GM13977 (cell line): Measurements from ENCODE around the gene KCNN1.
A peak's percentile ranks its signal among the peaks of the same experiment; 100 is the strongest.

Experiments used
- DNase-seq: peaks from one replicate; pipeline ENCODE4 v3.0.0; 2012; ENCODE audit warnings: low spot score
- CTCF ChIP-seq: IDR thresholded peaks from 2 replicates; pipeline ENCODE4 v1.5.1; 2012; ENCODE audit warnings: mild to moderate bottlenecking, control low read depth; ENCODE audit not compliant: insufficient read depth; ENCODE audit errors: extremely low read depth, missing control alignments
- in situ Hi-C: fragments of 300-500 bp; cut with MboI; formaldehyde crosslinking; loops from one replicate; pipeline ENCODE4 v1.12.0; 2022; ENCODE audit warnings: low sequenced_read_pairs, low pct_unique_long_range_greater_than_20kb, mixed read lengths, inconsistent platforms; ENCODE audit not compliant: unreplicated experiment

Gene KCNN1

GRCh38 chr19:17988161-17988560, 21.3 kb downstream of the KCNN1 start:
- TF ChIP-seq CTCF = no peak
- DNase-seq = no peak
- in situ Hi-C loops = no loop called here

- no peak for DNase-seq
- in situ Hi-C loops = loop anchor here (5.0 kb wide), 1 partner anchor 52 kb away; no protein-coding TSS in a partner anchor
- TF ChIP-seq CTCF = no peak
Observed at GRCh38 chr19:17989425-17990094, 22.7 kb downstream of the KCNN1 start.

GRCh38 chr19:17993076-17993813, 26.3 kb downstream of the KCNN1 start:
- in situ Hi-C loops = loop anchor here (5.0 kb wide), 1 partner anchor 56 kb away; no protein-coding TSS in a partner anchor
- no peak for TF ChIP-seq CTCF
- no peak for DNase-seq

DNA sequence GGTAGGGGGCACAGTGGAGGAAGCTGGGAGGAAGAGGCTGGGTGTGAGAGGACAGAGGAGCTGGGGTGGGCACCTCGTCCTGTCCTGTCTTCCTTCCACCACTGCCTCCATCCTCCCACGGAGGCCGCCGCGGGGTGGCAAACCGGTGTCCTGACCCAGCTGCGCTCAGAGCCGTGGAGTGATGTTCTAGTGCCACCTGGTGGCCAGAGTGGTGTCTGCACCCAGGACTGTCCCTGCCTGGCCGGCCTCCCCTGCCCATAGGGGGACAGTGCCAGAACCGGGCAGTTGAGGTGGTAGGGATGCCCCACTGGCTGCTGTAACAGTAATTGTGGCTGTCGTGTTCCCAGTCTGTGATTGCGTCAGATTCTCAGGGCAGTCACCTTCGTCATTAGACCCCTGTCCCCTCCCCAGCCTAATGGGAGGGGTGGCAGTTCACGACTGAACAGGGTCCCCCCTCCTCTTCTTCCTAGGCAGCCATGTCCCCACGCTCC, 30.0 kb downstream of the KCNN1 start:
- in situ Hi-C loops = no loop called here
- TF ChIP-seq CTCF = peak; percentile 97
- DNase-seq = peak; percentile 92

DNA sequence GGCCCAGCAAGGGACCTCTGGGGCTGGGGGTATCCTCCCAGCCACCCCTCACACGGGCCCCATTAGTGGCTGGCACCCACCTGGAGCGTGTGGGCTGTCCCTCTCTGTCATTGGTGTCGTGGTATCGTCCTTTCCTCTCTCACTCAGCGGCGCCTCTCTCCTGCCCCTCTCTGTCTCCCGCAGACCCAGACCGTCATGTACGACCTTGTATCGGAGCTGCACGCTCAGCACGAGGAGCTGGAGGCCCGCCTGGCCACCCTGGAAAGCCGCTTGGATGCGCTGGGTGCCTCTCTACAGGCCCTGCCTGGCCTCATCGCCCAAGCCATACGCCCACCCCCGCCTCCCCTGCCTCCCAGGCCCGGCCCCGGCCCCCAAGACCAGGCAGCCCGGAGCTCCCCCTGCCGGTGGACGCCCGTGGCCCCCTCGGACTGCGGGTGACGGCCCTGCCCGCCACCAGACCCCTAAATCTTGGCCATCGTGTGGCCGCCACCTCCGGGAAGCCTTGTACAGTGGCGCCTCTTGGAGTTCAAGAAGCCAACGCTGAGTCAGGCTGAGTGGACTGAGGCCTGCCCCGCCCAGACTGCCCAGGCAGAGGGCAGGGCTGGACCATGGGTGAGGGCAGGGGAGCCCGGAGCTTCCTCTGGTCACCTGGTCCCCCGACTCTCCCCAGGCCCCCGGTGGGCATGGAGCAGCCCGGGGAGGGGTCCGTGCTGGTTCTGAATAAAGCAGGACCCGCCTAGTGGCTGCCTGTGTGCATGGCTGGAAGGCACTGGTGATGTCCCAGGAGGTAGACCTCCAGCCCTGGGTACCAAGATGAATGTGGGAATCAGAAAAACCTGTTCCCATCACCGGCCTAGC, 31.3 kb downstream of the KCNN1 start:
- in situ Hi-C loops = no loop called here

More for the DNA sequence above, 31.3 kb downstream of the KCNN1 start:
- peak; percentile 38 for TF ChIP-seq CTCF
- DNase-seq = no peak
